Nephron progenitor cell (in vitro differentiated cells): ENCODE data around the gene MPDZ.
A peak's percentile ranks its signal among the peaks of the same experiment; 100 is the strongest.

Source experiments
- DNase-seq: peaks from one replicate; pipeline ENCODE4 v3.0.0; 2021
- H3K27ac Mint-ChIP-seq: 2 replicates; pipeline ENCODE4 v1.8.0; 2021; ENCODE audit warnings: mild to moderate bottlenecking, moderate library complexity, mixed read lengths
- H3K27me3 Mint-ChIP-seq: 2 replicates; pipeline ENCODE4 v1.8.0; 2021; ENCODE audit warnings: mild to moderate bottlenecking, low read depth, mixed read lengths; ENCODE audit not compliant: poor library complexity
- H3K36me3 Mint-ChIP-seq: 2 replicates; pipeline ENCODE4 v1.8.0; 2021; ENCODE audit warnings: low read depth, mixed read lengths
- H3K4me1 Mint-ChIP-seq: 2 replicates; pipeline ENCODE4 v1.8.0; 2021; ENCODE audit warnings: mixed read lengths
- H3K4me3 Mint-ChIP-seq: 2 replicates; pipeline ENCODE4 v1.8.0; 2021; ENCODE audit warnings: mild to moderate bottlenecking, moderate library complexity, mixed read lengths
- H3K9me3 Mint-ChIP-seq: 2 replicates; pipeline ENCODE4 v1.8.0; 2021; ENCODE audit warnings: mild to moderate bottlenecking, moderate library complexity, mixed read lengths
- CTCF ChIP-seq: fragments of 200-600 bp; sonication (generic); IDR thresholded peaks from 2 replicates; pipeline ENCODE4 v1.5.0; 2021; ENCODE audit warnings: antibody characterized with exemption

The MPDZ gene

GRCh38 chr9:13281356-13282016 lies 2.0 kb upstream of the MPDZ start:
- Mint-ChIP-seq H3K27ac (no peak overlapping the region), H3K4me1 (peaks cover 34% of the 10 kb centered on the region)
- no peak for DNase-seq

GRCh38 chr9:13278368-13279246 lies 885 bp downstream of the MPDZ start:
- Mint-ChIP-seq H3K36me3 (peaks cover 19% of the 10 kb centered on the region), H3K27me3 (no peaks in the 10 kb centered on the region), H3K4me1 (peaks cover 51% of the 10 kb centered on the region)

More at GRCh38 chr9:13281356-13282016, 2.0 kb upstream of the MPDZ start:
- Mint-ChIP-seq H3K36me3 (peaks cover 9% of the 10 kb centered on the region), H3K9me3 (no peaks in the 10 kb centered on the region), H3K4me3 (no peak overlapping the region), H3K27me3 (no peaks in the 10 kb centered on the region)
- no peak for TF ChIP-seq CTCF

DNA sequence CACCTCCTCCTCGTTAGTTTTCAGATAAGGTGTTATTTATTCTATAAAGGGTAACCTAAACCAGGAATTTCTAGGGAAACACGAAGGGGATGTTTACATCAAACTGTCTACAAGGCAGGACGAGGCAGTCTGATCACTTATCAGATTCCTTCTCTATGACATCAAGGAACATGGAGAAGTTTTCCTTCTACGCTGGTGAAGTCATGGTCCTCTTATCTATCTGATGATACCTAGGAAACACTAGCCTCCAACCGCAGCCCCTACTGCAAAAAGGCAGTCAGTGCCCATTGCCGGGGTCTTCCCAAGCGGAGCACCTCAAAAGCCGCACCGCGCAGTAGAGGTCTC lies 1.5 kb downstream of the MPDZ start:
- Mint-ChIP-seq H3K9me3 (no peaks in the 10 kb centered on the region), H3K4me1 (peaks cover 50% of the 10 kb centered on the region), H3K27ac (peak overlapping the region; percentile 98)

More at GRCh38 chr9:13278368-13279246, 885 bp downstream of the MPDZ start:
- H3K9me3 Mint-ChIP-seq: no peaks in the 10 kb centered on the region
- TF ChIP-seq CTCF: no peak
- peak overlapping the region; percentile 98 for H3K27ac Mint-ChIP-seq
- peak overlapping the region; percentile 95 for H3K4me3 Mint-ChIP-seq
- DNase-seq: peak; percentile 57

DNA sequence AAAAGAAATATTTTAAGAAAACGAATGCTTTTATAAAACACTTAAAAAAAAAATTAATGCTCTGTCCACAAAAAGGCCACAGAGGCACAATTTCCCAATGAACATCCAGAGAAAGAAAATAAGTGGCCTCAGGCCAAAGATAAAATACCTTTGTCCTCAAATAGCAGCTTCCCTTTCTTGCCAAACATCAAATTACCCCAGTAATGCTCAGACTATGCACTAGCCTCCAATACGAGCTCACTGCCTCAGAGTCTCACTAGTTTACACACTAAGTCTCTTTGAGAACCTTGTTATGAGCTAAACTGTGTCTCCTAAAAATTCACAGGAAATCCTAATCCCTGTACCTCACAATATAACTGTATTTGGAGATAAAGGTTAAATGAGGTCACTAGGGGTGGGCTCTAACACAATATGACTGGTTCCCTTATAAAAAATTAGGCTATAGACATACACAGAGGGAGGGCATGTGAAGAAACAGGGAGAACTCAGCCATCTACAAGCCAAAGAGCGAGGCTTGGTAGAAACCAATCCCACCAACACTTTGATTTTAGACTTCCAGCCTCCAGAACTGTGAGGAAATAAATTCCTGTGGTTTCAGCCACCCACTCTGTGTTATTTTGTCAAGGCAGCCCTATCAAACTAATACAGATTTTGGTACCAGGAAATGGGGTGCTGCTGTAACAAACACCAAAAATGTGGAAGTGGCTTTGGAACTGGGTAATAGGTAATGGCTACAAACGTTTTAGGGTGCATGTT lies 4.4 kb downstream of the MPDZ start:
- TF ChIP-seq CTCF: no peak
- peak overlapping the region; percentile 33 for H3K27ac Mint-ChIP-seq
- no peaks in the 10 kb centered on the region for H3K27me3 Mint-ChIP-seq
- no peaks in the 10 kb centered on the region for H3K9me3 Mint-ChIP-seq
- H3K4me3 Mint-ChIP-seq: peak overlapping the region; percentile 4
- H3K4me1 Mint-ChIP-seq: peaks cover 48% of the 10 kb centered on the region
- peaks cover 19% of the 10 kb centered on the region for H3K36me3 Mint-ChIP-seq
- no peak for DNase-seq

More for the DNA sequence above, 1.5 kb downstream of the MPDZ start:
- DNase-seq: no peak
- H3K36me3 Mint-ChIP-seq: peaks cover 19% of the 10 kb centered on the region
- H3K4me3 Mint-ChIP-seq: peak overlapping the region; percentile 95
- no peak for TF ChIP-seq CTCF
- no peaks in the 10 kb centered on the region for H3K27me3 Mint-ChIP-seq

- Mint-ChIP-seq H3K9me3 (no peaks in the 10 kb centered on the region), H3K27me3 (no peaks in the 10 kb centered on the region), H3K36me3 (peaks cover 6% of the 10 kb centered on the region), H3K4me1 (peaks cover 64% of the 10 kb centered on the region), H3K27ac (no peak overlapping the region), H3K4me3 (no peak overlapping the region)
- DNase-seq: no peak
- TF ChIP-seq CTCF: no peak
These were observed 8.8 kb downstream of the MPDZ start for GRCh38 chr9:13270734-13271133.
